Mucosa of descending colon (tissue), 3 donors: ENCODE measurements around the gene NKAIN1. TPM values are rescaled to one million over a fixed set of nuclear protein-coding genes. Genes with fewer than 3 reads are reported as not detected.

Source experiments
- ATAC-seq: fragments of 200-7000 bp; cut with Tn5 transposase; one replicate; pipeline ENCODE4 v1.9.1; 2020; ENCODE audit warnings: mild to moderate bottlenecking, moderate library complexity
- DNase-seq, 3 donors: peaks; one replicate each; pipeline ENCODE4 v3.0.0-alpha.2; 2020
- H3K36me3 ChIP-seq: fragments of 200-600 bp; one replicate; pipeline ENCODE4 v1.8.0; 2021; ENCODE audit warnings: low read depth, mild to moderate bottlenecking
- H3K4me1 ChIP-seq: fragments of 200-600 bp; one replicate; pipeline ENCODE4 v1.8.0; 2021; ENCODE audit warnings: low read depth, mild to moderate bottlenecking
- H3K4me3 ChIP-seq: fragments of 200-600 bp; one replicate; pipeline ENCODE4 v1.8.0; 2021; ENCODE audit warnings: mild to moderate bottlenecking
- H3K9me3 ChIP-seq: fragments of 200-600 bp; one replicate; pipeline ENCODE4 v1.8.0; 2021; ENCODE audit warnings: mild to moderate bottlenecking
- intact Hi-C, 2 donors: fragments of 100-400 bp; cut with DNase I in 1 of 2; cut with micrococcal nuclease in 1 of 2; formaldehyde crosslinking; loops; one replicate each; pipeline versions ENCODE4 v1.11.0 to v1.11.1; 2022; cut with DNase I, micrococcal nuclease
- total RNA-seq, 3 donors: library from RNA; stranded (reverse); fragmentation: NEBNext Ultra II Directional in 2 of 3; extraction: Animal tissue kit (Norgen Biotek cat#: 25700) in 2 of 3; gene quantifications; one replicate each; pipeline versions ENCODE4 v1.2.1 to v1.2.4, GENCODE V29; 2021 to 2023
- TF ChIP-seq, protein P1 (sequence below): fragments of 200-600 bp; IDR thresholded peaks from one replicate; pipeline ENCODE4 v1.8.0; 2022; ENCODE audit warnings: antibody characterized with exemption, mild to moderate bottlenecking
- donor health status: DM: no; HTN: no; CAD: no; lungs with moderate emphysema.
- donor health status: DM: no; HTN: no; CAD: no.
- donor health status: DM: no; HTN: yes; CAD: no.

Gene NKAIN1
- total RNA-seq, 3 donors from 2014 or later = 0.35 TPM; not detected in 2

DNA sequence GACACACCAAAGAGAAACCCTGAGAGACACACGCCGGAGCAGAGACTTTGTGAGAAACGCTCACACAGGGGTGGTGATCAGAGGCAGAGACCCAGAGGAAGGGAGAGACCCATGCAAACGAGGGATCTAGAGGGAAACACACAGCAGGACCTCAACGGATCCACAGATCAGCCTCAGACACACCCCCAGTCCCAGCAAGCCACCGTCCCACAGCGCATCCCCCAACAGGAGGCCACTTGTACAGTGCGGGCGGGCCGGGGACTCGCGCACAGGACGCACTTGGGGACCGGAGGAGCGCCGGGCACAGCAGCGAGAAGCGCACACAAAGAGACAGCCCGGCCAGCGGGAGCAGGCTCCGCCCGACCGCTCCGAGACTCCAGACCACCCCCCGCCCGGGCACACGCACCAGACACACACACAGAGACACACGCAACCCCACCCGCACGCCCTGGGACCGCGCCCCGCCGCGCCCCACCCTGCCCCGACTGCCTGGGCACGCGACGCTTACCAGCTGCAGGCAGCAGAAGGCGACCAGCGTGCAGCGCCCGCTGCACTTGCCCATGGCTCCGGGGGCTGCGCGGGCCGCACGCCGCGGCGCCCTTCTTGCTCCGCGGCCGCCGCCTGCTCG is 587 bp downstream of the NKAIN1 start:
- TF ChIP-seq, protein P1, sequence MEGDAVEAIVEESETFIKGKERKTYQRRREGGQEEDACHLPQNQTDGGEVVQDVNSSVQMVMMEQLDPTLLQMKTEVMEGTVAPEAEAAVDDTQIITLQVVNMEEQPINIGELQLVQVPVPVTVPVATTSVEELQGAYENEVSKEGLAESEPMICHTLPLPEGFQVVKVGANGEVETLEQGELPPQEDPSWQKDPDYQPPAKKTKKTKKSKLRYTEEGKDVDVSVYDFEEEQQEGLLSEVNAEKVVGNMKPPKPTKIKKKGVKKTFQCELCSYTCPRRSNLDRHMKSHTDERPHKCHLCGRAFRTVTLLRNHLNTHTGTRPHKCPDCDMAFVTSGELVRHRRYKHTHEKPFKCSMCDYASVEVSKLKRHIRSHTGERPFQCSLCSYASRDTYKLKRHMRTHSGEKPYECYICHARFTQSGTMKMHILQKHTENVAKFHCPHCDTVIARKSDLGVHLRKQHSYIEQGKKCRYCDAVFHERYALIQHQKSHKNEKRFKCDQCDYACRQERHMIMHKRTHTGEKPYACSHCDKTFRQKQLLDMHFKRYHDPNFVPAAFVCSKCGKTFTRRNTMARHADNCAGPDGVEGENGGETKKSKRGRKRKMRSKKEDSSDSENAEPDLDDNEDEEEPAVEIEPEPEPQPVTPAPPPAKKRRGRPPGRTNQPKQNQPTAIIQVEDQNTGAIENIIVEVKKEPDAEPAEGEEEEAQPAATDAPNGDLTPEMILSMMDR = no peak
- Histone ChIP-seq H3K4me3 (no peak overlapping the region), H3K9me3 (no peaks in the 10 kb centered on the region), H3K36me3 (no peaks in the 10 kb centered on the region), H3K4me1 (peaks cover 8% of the 10 kb centered on the region)
- intact Hi-C loops = no loop called here
- ATAC-seq (peak; percentile 65), DNase-seq (peak in 2 of 3 donors; percentile 43 to 60)

DNA sequence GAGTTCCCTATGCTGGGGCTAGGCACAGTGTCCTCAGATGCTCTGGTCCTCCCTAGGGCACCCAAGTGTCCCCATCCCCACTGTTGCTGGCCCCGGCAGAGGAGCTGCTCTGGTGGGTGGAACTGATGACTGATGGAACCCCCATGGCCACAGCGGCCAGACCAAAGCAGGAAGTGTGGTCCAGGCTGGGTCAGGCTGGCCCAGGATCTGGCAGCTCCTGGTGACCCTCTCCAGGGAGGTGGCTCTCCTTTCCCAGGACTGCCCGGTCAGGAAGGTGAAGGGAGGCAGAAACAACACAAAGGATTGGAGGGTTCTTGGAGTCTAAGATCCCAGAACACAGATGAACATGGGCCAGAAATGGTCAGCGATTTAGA is 1.1 kb downstream of the NKAIN1 start:
- no peaks in the 10 kb centered on the region for H3K36me3 ChIP-seq
- H3K4me1 ChIP-seq = peaks cover 8% of the 10 kb centered on the region
- DNase-seq (no peak), ATAC-seq (no peak)
- H3K9me3 ChIP-seq = no peaks in the 10 kb centered on the region
- TF ChIP-seq, protein P1 = no peak
- intact Hi-C loops = no loop called here
- H3K4me3 ChIP-seq = no peak overlapping the region

DNA sequence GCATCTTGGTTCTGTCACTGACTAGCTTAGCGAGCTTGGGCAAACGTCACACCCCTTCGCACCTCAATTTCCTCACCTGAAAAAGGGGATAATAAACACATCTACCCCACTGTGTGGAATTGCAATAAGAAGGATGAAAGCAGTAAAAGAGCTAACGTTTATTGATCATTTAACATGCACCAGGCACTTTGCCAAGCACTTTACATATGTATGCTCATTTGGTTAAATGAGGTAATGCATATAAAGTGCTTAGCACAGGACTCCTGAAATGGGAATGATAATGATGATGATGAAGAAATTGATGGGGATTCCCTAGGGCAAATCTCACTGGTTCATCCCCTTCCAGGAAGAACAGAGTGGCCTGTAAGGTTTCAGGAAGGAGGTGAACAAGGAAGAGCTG is 4.8 kb downstream of the NKAIN1 start:
- TF ChIP-seq, protein P1 = no peak
- DNase-seq (no peak), ATAC-seq (no peak)
- H3K9me3 ChIP-seq = no peaks in the 10 kb centered on the region
- intact Hi-C loops = no loop called here
- no peaks in the 10 kb centered on the region for H3K36me3 ChIP-seq
- H3K4me1 ChIP-seq = peaks cover 7% of the 10 kb centered on the region
- no peak overlapping the region for H3K4me3 ChIP-seq

DNA sequence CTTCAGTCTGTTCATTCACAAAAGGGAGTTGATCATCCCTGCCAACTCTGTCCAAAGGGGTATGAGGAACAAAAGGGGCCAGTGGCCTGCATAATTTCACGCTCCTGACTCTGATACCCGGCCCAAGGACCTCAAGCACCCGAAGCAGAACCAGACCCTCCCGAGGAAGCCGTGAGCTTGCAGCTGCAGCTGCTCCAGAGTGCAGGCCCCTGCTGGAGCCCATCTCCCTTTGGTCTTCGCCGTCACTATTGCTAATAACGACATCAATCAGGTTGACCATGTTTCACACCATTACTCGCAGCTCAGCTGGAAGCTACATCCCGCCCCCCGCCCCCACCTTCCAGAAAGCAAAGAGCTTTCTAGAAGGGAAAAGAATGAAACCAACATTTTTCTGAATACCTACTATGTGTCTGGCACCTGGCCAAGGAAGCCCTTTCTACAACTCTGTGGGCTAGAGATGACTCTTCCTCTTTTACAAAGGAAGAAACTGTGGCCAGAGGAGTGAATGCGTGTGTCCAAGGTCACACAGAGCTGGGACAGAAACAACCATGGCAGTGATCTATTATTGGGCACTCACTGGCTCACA is 5.5 kb downstream of the NKAIN1 start:
- intact Hi-C loops = no loop called here

DNA sequence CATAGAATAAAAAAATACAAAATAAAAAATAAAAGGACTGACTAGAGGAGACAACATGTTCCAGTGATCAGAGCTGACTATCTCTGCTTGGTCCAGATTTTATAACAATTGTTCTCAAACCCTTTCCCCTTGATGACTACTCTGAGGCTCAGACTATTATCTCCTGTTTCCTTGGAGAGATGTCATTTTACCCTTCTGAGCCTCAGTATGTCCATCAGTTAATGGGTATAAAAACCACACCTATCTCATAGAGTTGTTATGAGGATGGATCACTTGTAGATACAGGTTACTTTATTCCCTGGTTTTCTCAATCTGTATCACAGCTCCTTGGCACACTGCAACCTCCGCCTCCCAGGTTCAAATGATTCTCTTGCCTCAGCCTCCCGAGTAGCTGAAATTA is 7.0 kb downstream of the NKAIN1 start:
- DNase-seq (no peak), ATAC-seq (no peak)
- H3K4me3 ChIP-seq = no peak overlapping the region
- TF ChIP-seq, protein P1 = no peak
- intact Hi-C loops = no loop called here
- H3K36me3 ChIP-seq = no peaks in the 10 kb centered on the region
- H3K4me1 ChIP-seq = no peaks in the 10 kb centered on the region
- H3K9me3 ChIP-seq = no peaks in the 10 kb centered on the region

More for the DNA sequence above, 5.5 kb downstream of the NKAIN1 start:
- Histone ChIP-seq H3K36me3 (no peaks in the 10 kb centered on the region), H3K4me1 (peaks cover 5% of the 10 kb centered on the region), H3K9me3 (no peaks in the 10 kb centered on the region), H3K4me3 (no peak overlapping the region)
- TF ChIP-seq, protein P1 = no peak
- DNase-seq (no peak), ATAC-seq (no peak)
